ENCODE results near the gene AQP9. TPM values are rescaled to one million over a fixed set of nuclear protein-coding genes. Genes with fewer than 3 reads are reported as not detected.

The AQP9 gene
- polyA plus RNA-seq, 1 donor = 0.18 TPM

- DNase-seq = no peak
Observed at GRCh38 chr15:58139989-58140522, 1.9 kb downstream of the AQP9 start.

DNA sequence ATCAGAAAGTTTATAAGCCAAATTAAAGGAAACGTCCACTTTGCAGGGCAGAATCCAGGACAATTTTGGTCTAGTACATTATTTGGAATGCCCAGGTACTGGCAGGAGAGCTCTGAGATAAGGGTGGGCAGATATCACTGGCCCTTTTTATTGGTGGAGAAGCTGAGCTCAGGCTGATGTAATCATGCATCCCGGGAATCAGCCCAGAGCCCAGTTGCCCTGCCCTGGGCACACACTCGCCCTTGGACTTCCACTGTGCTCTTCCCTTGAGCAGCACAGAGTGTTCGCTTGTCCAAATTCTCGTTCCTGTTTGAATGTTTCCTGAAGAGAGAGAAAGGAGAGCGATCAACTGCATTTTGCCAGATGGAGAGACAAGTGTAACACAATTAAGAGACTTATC lies 3.7 kb downstream of the AQP9 start:
- DNase-seq = no peak

DNA sequence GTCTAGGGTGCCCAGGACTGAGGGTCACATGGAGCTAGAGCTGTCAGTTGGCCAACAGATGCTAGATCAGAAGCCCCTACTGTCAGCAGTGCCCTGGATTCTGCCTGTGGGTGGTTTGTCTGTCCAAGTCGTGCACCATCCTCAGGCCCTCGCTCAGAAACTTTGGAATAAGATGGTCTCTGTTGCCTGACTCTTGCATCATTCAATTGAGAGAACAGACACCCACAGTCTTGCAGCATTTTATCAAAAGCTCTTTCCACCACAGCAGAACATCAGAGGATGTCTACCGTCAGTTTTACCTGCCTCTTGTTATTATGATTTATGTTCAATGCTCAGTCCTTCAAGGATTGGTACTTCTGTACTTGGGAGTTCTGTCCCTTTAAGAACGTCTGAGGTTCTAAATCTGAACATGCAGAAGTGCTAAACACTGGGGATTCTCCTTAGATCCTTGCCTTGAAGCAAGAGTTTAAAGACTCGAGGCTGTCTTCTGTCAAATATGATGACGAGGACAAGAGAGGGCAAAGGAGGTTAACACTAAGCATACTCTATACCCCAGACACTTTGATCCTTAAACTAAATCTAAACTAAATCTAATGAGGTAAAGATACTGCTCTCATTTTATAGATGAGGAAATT lies 4.8 kb downstream of the AQP9 start:
- DNase-seq = no peak

- no peak for DNase-seq
Observed at GRCh38 chr15:58145606-58146005, 7.4 kb downstream of the AQP9 start.

DNA sequence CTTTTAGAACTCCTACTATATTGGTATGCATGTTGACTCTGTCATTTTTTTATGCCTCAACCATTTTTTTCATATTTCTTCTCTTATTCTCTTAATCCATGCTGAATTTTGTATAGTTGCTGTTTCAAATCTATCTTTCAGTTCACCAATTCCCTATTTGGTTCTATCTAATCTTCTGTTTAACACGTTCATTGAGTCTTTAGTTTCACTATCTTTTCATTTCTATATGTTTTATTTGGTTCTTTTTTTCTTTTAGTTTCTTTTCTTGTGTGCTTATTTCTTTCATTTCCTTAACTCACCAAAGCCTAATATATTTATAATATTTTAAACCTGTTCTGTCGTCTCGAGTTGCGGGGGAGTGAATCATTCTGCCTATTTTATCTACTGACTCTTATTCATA lies 8.0 kb downstream of the AQP9 start:
- no peak for DNase-seq

GRCh38 chr15:58146749-58147148 lies 8.6 kb downstream of the AQP9 start:
- DNase-seq = peak; percentile 58

- DNase-seq = peak; percentile 63
Observed at GRCh38 chr15:58147171-58147611, 9.0 kb downstream of the AQP9 start.

DNA sequence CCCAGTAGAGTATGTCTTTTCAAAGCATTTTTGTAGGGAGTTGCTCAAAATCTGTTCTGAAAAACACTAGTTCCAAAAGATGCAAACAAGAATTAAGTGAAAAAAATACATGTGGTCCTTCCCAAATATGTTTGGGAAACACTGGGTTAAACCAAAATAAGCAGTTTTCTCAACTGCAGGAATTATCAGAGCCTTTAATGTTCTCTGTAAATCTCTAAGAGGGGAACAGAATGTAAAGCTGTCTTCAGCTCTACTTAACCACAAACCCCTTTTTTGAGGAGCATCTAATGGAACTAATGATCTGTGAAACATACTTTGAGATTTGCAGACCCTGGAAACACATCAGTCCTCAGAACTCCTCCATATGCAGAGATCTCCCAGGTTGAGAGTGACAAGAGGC lies 9.9 kb downstream of the AQP9 start:
- DNase-seq = no peak

GRCh38 chr15:58148633-58149445 lies 10.7 kb downstream of the AQP9 start:
- DNase-seq = no peak

DNA sequence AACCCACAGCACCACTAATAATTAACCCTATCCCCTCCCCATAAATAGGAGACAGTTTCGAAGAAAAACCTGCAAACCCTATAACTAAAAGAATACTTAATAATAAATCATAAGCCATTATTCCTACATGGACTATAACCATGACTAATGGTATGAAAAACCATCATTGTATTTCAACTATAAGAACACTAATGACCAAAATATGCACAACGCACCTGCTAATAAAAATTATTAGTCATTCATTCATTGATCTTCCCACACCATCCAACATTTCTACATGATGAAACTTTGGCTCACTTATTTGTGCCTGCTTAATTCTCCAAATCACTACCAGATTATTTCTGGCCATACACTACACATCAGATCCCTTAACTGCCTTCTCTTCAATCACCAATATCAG lies 16.6 kb downstream of the AQP9 start:
- DNase-seq = no peak

DNA sequence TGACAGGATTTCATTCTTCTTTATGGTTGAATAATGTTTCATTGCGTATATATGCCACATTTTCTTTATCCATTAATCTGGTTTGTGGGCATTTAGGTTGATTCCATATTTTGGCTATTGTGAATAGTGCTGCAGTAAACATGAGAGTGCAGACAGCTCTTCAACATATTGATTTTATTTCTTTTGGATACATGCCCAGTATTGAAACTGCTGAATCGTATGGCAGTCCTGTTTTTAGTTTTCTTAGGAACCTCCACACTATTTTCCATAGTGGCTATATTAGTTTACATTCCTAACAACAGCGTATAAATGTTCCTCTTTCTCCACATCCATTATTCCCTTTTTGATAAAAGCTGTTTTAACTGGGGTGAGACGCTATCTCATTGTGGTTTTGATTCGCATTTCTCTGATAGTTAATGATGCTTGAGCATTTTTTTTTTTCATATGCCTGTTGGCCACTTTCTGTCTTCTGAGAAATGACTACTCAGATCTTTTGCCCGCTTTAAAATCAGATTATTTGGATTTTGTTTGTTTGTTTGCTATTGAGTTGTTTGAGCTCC lies 21.7 kb downstream of the AQP9 start:
- DNase-seq = no peak

DNA sequence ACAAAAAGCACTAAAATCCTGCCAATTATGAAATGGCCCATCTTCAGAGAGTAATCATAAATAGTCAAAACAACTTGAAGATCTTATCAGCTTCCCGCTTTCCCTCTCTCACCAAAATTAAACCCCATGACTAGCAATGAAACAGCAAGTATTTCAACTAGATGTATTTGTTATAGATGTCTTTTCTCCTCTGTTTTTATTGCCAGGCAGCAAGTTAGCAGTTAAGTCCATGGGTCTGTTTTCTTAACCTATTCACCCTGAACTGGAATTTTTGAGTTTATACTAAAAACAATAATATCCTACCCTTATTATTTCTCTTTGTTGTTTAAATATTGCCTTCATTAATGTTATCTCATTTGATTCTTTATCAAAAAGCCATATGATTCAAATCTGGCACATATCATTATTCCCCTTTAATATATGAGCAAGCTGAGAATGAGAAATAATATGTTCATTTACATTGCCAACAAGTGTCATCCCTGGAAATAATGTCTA lies 23.3 kb downstream of the AQP9 start:
- no peak for DNase-seq

DNA sequence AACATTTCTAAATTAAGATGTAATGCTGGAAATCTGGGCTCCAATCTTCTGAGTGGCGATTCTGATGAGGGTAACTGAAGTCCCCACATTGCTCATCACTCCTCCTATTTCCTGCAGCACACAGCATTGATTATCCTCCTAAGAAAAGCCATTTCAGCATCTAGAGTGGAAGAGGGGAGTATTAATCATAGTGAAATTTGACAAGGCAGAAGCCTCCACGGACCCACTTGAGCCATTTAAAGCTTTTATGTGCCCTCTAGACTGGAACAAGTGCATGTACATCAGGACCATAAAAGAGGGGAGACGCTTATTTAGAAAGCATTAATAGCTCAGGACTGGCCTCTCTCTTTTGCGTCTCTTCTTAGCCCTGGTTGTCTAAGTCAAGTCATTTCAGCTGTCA lies 25.8 kb downstream of the AQP9 start:
- DNase-seq = no peak

DNA sequence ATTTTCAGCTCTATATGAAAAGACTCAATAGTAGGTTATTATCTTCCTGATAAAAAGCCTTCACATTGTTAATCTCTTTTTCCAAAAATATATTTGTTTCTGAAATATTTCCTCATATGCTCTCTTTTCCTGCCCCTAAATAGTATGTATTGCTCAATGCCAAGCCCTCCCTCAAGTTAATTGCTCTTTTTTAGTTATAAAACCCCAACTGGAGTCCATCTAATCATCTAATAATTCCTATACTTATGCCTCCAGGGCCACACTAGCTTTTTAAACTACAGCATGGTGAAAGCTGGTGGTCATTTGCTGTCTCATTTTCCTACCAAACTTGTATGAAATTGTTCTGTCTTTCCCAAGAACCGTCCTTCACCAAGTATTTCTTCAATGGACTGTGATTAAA lies 26.7 kb downstream of the AQP9 start:
- no peak for DNase-seq

GRCh38 chr15:58165661-58166060 lies 27.5 kb downstream of the AQP9 start:
- no peak for DNase-seq

DNA sequence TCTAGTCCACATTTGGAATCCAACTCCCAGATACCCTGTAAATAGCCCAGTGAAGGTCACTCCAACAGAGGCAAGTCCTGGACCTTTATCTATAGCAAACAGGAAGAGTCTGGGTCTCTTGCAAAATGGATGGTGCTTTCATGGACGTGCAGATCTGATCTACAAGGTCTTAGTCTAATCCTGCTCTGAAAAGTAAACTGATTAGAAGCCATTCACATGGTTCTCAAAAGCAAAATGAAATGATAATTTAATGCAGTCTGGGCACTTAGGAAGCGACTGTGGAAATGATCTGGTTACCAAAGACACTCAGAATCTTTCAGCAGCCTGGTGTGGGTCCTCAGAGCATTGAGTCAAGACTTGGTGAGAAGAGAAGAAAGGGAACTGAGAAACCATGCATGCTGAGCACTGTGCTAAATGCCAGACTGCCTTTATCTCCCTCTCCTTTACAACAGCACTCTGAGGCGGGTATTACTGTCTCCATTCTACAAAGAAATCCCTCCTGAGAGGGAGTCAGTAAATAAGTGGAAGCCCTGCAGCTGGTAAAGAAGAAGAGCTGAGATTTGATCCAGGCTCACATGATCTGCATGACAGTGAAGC lies 29.0 kb downstream of the AQP9 start:
- DNase-seq = no peak

GRCh38 chr15:58169934-58170333 lies 31.8 kb downstream of the AQP9 start:
- DNase-seq = no peak

DNA sequence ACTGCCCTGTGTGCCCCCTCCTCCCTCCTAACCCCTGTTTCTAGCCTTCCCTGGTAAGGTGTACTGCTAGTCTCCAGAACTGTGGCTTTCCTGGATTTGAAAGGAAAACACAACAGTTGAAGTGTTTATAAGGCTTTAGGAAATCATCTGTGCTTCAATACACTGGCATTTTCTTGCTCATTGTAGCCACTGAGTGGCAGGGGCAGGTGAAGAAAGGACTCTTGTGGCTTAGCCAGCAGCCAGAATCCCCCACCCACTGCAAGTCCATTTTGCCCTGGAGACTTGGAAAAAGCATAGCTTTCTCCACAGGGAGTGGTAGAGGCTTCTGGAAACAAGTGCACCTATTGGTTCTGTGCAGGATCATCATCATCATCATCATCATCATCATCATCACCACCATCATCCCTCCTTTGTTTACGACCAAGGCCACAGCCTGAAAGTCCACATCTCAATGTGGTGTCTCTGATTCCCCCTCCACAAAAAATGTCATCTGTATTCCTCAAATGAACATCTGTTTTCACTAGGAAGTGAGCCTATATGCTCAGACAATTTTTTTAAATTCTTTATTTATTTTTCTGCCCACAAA lies 33.4 kb downstream of the AQP9 start:
- DNase-seq = no peak

GRCh38 chr15:58174709-58175108 lies 36.5 kb downstream of the AQP9 start:
- DNase-seq = no peak

DNA sequence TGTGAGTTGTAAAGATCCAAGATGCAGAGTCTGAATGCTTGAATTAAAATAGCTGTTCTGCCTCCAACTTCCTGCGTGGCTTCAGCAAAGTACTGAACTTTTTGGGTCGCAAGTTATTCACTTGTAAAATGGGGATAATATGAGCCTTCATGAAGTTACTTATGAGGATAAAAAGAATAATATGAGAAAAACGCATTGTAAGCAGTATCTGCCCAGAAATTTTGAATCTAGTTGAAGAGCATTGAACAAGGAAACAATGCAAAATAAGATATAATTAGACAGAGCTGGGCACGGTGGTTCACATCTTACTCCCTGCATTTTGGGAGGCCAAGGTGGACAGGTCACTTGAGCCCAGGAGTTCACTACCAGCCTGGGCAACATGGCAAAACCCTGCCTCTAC lies 37.8 kb downstream of the AQP9 start:
- no peak for DNase-seq

- DNase-seq = no peak
Observed at GRCh38 chr15:58178668-58179067, 40.5 kb downstream of the AQP9 start.

DNA sequence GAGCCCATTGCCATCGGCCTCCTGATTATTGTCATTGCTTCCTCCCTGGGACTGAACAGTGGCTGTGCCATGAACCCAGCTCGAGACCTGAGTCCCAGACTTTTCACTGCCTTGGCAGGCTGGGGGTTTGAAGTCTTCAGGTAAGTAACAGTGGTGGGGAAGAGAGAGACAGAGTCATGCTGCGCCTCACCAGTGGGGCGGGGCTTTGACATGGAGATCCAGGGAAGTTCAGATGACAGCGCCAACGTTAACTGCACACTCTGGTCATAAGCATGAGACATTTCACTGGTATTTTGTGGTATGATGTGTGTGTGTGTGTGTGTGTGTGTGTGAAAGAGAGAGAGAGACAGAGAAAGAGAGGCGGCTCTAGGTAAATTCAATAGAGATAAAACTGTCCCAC lies 41.0 kb downstream of the AQP9 start:
- no peak for DNase-seq
